SK-N-SH treated with all-trans-retinoic acid at 6 μM for 48 hours (cell line): ENCODE results near the gene KCNIP4.

Experiments
- ATAC-seq: fragments of 200-7000 bp; cut with Tn5 transposase; 3 replicates; pipeline ENCODE4 v1.9.1; 2020; ENCODE audit warnings: mild to moderate bottlenecking, moderate library complexity
- ARNTL ChIP-seq: fragments of 450-650 bp; formaldehyde crosslinking; IDR thresholded peaks from 2 replicates; pipeline ENCODE4 v1.5.0; 2020; ENCODE audit warnings: low read depth, mild to moderate bottlenecking, moderate library complexity, borderline replicate concordance
- BACH2 ChIP-seq: fragments of 250-450 bp; sonication (Bioruptor Pico); IDR thresholded peaks from 2 replicates; pipeline ENCODE4 v1.9.0; 2021; ENCODE audit warnings: mild to moderate bottlenecking, borderline replicate concordance
- CSDC2 ChIP-seq: fragments of 250-450 bp; sonication (Bioruptor Pico); IDR thresholded peaks from 2 replicates; pipeline ENCODE4 v1.5.0; 2020; ENCODE audit warnings: mild to moderate bottlenecking, moderate library complexity
- CSRNP3 ChIP-seq: fragments of 250-450 bp; sonication (Bioruptor Pico); IDR thresholded peaks from 2 replicates; pipeline ENCODE4 v1.5.1; 2021; ENCODE audit warnings: mild to moderate bottlenecking, moderate library complexity
- GLIS3 ChIP-seq: fragments of 250-450 bp; sonication (Bioruptor Pico); IDR thresholded peaks from 2 replicates; pipeline ENCODE4 v1.5.0; 2020; ENCODE audit warnings: mild to moderate bottlenecking, moderate library complexity
- ISL1 ChIP-seq: fragments of 250-450 bp; sonication (Bioruptor Pico); IDR thresholded peaks from 2 replicates; pipeline ENCODE4 v2.1.2; 2022; ENCODE audit warnings: mild to moderate bottlenecking, moderate library complexity
- OSR1 ChIP-seq: fragments of 250-450 bp; sonication (Bioruptor Pico); IDR thresholded peaks from 2 replicates; pipeline ENCODE4 v1.8.0; 2022; ENCODE audit warnings: moderate library complexity, mild to moderate bottlenecking, inconsistent platforms
- PATZ1 ChIP-seq: fragments of 250-450 bp; sonication (Bioruptor Pico); IDR thresholded peaks from 2 replicates; pipeline ENCODE4 v1.8.0; 2020; ENCODE audit warnings: mild to moderate bottlenecking, moderate library complexity, borderline replicate concordance
- PPARA ChIP-seq: fragments of 250-450 bp; sonication (Bioruptor Pico); IDR thresholded peaks from 2 replicates; pipeline ENCODE4 v1.5.0; 2020; ENCODE audit warnings: mild to moderate bottlenecking, borderline replicate concordance
- SNAI2 ChIP-seq: fragments of 250-450 bp; sonication (Bioruptor Pico); IDR thresholded peaks from 2 replicates; pipeline ENCODE4 v1.5.0; 2020; ENCODE audit warnings: mild to moderate bottlenecking, moderate library complexity
- TCF4 ChIP-seq: fragments of 250-450 bp; sonication (Bioruptor Pico); IDR thresholded peaks from 2 replicates; pipeline ENCODE4 v1.8.0; 2021; ENCODE audit warnings: mild to moderate bottlenecking, moderate library complexity, borderline replicate concordance
- TOX ChIP-seq: fragments of 250-450 bp; sonication (Bioruptor Pico); IDR thresholded peaks from 2 replicates; pipeline ENCODE4 v1.8.0; 2021; ENCODE audit warnings: mild to moderate bottlenecking, moderate library complexity, borderline replicate concordance
- TSHZ2 ChIP-seq: fragments of 250-450 bp; sonication (Bioruptor Pico); IDR thresholded peaks from 2 replicates; pipeline ENCODE4 v1.5.0; 2020; ENCODE audit warnings: mild to moderate bottlenecking, moderate library complexity
- ZC3H10 ChIP-seq: fragments of 250-450 bp; sonication (Bioruptor Pico); IDR thresholded peaks from 2 replicates; pipeline ENCODE4 v1.5.1; 2021; ENCODE audit warnings: mild to moderate bottlenecking, moderate library complexity
- ZFP3 ChIP-seq: fragments of 250-450 bp; sonication (Bioruptor Pico); IDR thresholded peaks from 2 replicates; pipeline ENCODE4 v1.5.0; 2020; ENCODE audit warnings: mild to moderate bottlenecking, moderate library complexity
- ZFP30 ChIP-seq: fragments of 450-650 bp; formaldehyde crosslinking; IDR thresholded peaks from 2 replicates; pipeline ENCODE4 v1.5.0; 2022; ENCODE audit warnings: mild to moderate bottlenecking, moderate library complexity
- ZNF565 ChIP-seq: fragments of 450-650 bp; formaldehyde crosslinking; conservative IDR thresholded peaks from 2 replicates; pipeline ENCODE4 v1.5.0; 2020; ENCODE audit warnings: low read depth, mild to moderate bottlenecking, moderate library complexity
- ZNF70 ChIP-seq: fragments of 450-650 bp; formaldehyde crosslinking; IDR thresholded peaks from 2 replicates; pipeline ENCODE4 v1.5.0; 2020; ENCODE audit warnings: mild to moderate bottlenecking, moderate library complexity

Gene KCNIP4

DNA sequence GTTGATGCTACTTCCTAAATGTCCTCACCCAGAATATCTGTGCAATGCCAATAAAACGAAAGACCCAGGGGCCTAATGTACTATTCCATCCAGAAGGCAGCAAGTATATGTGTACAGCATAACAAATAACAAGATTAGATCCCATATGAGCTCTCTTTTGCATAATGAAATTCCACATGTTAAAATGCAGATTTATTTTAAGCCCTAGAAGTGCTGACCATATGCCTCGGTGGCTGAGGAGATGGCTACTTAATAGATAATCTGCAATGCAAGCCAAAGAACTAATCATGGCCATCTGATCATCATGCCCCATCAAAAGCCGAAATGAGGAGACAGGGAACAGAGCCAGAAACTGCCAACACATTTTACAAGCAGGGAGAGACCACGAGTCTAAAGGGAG lies 293.5 kb downstream of the KCNIP4 start:
- 0 out of 2 replicates have a peak, but pooled peaks have one; percentile 61 for TF ChIP-seq TSHZ2 (CRISPR knock-in tag)
- 0 out of 2 replicates have a peak, but pooled peaks have one; percentile 23 for TF ChIP-seq ZFP3 (CRISPR knock-in tag)
- TF ChIP-seq TCF4 (CRISPR knock-in tag) = 0 out of 2 replicates have a peak, but pooled peaks have one; percentile 50
- no peak for TF ChIP-seq ZC3H10
- 0 out of 2 replicates have a peak, but pooled peaks have one; percentile 19 for TF ChIP-seq CSRNP3 (CRISPR knock-in tag)
- TF ChIP-seq ZFP30 (CRISPR knock-in tag) = no peak
- TF ChIP-seq ISL1 (CRISPR knock-in tag) = peak; percentile 73
- no peak for TF ChIP-seq ZNF70 (CRISPR knock-in tag)

DNA sequence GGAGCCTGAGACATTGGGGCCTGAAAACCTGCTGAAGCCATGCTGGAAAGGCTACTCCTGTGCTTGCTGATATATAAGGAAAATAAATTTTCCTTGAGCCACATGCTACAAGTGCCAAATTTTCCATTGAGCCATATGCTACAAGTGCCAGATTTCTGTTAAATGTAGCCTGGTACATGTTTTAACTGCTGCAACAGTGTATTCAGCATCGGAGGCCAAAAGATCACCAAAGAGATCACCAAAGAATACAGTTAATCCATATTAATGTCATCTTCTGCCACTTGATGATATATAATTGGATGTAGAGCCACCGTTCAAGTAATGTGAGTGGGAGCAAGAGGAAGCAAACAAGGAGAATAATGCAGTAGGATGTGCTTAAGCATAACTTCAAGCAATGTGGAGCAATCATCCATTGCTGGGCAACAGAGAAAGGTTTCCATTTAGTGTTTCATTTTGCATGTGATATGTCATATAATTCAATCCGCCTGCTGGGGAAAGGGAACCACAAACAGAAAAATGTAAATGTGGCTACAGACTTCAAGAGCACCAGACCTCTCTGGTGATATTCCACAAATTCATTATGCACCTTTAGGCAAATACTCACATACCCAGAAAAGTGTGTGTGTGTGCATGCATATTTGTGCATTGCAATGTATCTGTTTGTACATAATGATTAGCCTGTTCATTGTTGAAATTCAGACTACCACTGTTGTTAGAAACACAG lies 295.9 kb downstream of the KCNIP4 start:
- peak; percentile 24; the same call in 1 of the 2 replicates for TF ChIP-seq TOX (CRISPR knock-in tag)
- TF ChIP-seq ZNF565 (CRISPR knock-in tag) = no peak
- TF ChIP-seq PATZ1 (CRISPR knock-in tag) = 0 out of 2 replicates have a peak, but pooled peaks have one; percentile 25
- peak; percentile 60; the same call in 1 of the 2 replicates for TF ChIP-seq ZFP3 (CRISPR knock-in tag)
- no peak for TF ChIP-seq BACH2
- 0 out of 2 replicates have a peak, but pooled peaks have one; percentile 41 for TF ChIP-seq CSDC2 (CRISPR knock-in tag)
- TF ChIP-seq PPARA = no peak
- TF ChIP-seq ISL1 (CRISPR knock-in tag) = peak; percentile 90
- ATAC-seq = peak; percentile 41; the same call in 2 of the 3 replicates

More for the DNA sequence above, 293.5 kb downstream of the KCNIP4 start:
- peak; percentile 42 for ATAC-seq

GRCh38 chr4:21649391-21650090 lies 299.0 kb downstream of the KCNIP4 start:
- TF ChIP-seq ISL1 (CRISPR knock-in tag) = 0 out of 2 replicates have a peak, but pooled peaks have one; percentile 36
- no peak for TF ChIP-seq SNAI2 (CRISPR knock-in tag)
- ATAC-seq = no peak

GRCh38 chr4:21645776-21646175 lies 302.8 kb downstream of the KCNIP4 start:
- TF ChIP-seq ARNTL (CRISPR knock-in tag) = no peak
- no peak for ATAC-seq

DNA sequence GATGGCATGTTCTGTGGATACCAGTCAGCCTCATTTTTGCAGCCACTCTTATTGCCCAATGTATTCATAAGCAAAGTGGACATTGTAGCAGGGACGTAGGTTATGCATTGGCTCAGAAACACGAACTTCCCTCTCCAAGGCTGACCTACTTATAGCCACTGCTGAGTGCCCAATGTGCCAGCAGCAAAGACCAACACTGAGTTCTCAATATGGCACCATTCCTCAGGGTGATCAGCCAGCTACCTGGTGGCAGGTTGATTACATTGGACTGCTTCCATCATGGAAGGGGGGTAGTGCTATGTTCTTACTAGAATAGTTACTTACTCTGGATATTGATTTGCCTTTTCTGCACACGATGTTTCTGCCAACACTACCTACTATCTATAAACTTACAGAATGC lies 306.9 kb downstream of the KCNIP4 start:
- no peak for ATAC-seq
- TF ChIP-seq GLIS3 (no peak), TSHZ2 (CRISPR knock-in tag) (no peak), CSRNP3 (CRISPR knock-in tag) (no peak), OSR1 (CRISPR knock-in tag) (no peak), ZFP3 (CRISPR knock-in tag) (no peak), ZFP30 (CRISPR knock-in tag) (no peak), ZNF70 (CRISPR knock-in tag) (no peak)
